ENCODE results near the gene BEST2.

The BEST2 gene

DNA sequence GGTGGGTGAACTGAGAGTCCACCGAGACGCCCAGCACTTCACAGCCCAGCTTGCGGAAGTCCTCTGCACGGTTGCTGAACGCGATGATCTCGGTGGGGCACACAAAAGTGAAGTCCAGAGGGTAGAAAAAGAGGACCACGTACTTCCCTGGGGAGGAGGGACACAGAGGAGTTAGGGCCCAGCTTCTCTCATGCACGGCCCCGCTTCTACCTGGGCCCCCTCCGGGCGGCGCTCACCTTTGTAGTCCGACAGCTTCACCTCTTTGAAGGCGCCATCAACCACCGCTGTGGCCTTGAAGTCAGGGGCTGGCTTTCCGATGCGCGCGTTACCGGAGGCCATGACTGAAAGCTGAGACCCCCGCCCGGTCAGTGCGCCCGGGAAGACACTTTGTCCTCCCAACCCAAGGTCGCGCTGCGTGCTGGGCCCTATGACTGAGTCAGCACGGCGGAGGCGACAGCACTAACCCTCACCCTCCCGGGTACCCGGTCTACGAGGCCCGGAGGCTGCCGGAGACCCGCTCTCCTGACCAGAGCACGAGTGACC, 49.4 kb downstream of the BEST2 start:
- DNase-seq (ENCODE audit: low read depth): no peak

DNA sequence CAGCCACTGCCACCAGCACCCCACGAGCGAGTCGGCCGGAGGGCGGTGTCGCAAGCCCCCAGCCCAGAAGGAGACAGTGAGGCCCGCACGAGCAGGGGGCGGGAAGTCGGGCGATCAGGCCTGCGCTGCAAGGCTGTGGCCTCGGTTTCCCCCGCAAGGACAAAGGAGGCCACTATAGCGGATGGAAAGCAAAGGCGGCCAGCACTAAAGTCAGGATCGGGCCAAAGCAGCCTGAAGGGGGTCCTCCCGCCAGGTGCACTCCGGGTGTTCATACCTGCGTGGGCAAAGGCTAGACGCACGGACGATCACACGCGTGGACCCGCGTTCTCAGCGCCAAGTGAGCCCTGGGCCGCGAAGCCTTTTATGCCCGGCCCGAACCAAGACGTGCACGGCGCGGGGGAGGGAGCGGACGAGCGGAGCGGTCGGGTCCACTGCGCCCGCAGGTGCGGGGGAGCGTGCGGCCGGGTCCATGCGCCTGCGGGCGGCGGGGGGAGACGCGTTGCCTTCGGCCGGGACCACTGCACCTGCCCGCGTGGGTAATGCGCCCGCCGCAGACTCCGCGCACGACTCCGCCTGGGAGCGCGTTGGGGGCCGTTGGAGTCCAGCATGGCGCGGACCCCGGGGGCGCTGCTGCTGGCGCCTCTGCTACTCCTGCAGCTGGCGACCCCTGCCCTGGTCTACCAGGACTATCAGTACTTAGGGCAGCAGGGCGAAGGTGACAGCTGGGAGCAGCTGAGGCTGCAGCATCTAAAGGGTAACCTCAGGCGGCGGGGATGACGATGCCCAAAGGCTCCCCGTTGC, 50.1 kb downstream of the BEST2 start, which contains the start of the genes PRDX2 and THSD8:
TSS of gene PRDX2 (minus strand) at position 335 of the 801 bp plus-strand sequence. CDS start 539 bp downstream, outside the sequence.
TSS of gene THSD8 (plus strand) at position 604 of the 801 bp plus-strand sequence. CDS start at position 607, 3 bp downstream.
- no peak for DNase-seq (ENCODE audit: low read depth)

DNA sequence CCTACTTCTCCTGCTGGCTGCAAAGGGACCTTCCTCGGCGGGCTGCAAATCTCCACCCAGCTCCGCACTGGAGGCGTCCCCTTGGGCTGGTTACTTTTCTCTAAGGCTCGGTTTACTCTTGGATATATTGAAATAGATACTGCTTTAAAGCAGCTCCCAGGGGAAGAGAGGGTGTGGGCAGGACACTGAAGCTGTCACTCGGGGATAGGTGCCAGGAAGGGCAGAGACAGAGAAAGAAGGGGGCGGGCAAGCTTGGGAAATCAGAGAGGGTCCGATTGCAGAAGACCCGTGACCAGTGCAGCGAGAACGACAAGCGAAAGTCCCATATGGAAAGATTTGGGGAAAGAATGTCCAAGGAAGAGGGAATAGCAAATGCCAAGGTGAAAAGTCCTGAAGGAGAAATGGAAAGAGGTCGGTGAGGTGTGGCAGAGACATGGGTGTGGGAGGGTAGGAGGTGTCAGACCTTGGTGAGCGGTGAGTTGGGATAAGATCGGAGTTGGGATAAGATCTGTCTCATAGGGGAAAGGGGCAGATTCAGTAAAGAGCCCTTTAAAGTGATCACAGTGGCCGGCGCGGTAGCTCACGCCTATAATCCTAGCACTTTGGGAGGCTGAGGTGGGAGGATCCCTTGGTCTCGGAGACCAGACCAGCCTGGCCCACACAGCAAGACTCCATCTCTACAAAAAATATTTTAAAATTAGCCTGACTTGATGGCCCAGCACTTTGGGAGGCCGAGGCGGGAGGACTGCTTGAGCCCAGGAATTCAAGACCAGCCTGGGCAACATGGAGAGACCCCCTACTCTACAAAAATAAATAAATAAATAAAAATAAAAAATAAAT, 50.9 kb downstream of the BEST2 start:
- no peak for DNase-seq (ENCODE audit: low read depth)

DNA sequence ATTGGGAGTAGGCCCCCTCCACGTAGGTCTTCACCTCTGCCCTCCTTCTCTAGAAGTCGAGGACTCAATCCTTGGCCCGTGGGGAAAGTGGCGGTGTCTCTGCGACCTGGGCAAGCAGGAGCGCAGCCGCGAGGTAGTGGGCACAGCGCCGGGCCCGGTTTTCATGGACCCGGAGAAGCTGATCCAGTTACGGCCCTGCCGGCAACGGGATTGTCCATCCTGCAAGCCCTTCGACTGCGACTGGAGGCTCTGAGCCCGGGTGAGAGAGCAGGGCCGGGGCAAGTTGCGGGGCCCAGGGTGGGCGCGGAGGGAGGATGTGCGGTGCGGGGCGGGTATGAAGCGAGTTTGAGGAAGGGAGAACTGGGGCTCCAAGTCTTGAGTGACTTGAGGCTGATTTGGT, 52.5 kb downstream of the BEST2 start:
- no peak for DNase-seq (ENCODE audit: low read depth)

DNA sequence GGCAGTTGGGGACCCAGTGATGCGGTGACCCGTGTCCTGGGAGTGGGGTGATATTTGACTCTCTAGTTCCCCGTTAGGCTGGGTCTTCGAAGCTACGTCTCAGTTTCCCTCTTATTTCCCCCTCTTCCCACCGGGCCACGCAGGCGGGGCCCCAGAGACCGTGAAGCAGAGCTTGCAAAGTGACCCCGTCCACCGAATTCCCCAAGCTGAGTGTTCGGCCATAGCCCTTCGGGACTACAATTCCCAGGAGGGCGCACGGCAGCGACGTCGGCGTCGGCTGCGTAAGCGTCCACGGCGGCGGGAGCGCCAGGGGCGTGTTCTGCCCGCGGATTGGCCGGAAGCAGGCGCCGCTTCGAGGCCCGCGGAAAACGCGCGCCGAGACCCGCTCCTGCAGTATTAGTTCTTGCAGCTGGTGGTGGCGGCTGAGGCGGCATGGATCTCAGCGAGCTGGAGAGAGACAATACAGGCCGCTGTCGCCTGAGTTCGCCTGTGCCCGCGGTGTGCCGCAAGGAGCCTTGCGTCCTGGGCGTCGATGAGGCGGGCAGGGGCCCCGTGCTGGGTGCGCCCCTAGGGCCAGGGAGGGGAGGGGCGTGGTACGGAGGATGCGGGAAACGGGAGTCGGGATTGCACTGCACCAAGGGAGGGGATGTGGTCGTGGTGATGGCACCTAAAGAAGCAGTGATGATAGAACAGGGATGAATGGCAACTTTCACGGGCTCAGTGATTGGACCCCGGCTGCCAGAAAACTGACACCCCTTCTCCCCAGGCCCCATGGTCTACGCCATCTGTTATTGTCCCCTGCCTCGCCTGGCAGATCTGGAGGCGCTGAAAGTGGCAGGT, 54.9 kb downstream of the BEST2 start, which contains the start of gene RNASEH2A:
TSS of gene RNASEH2A (plus strand) at position 343 of the 840 bp plus-strand sequence. CDS start at position 433, 90 bp downstream.
- no peak for DNase-seq (ENCODE audit: low read depth)

All from stimulated activated CD8-positive, alpha-beta memory T cell treated with anti-CD3 and anti-CD28 coated beads, Interleukin-7, amount 100 ng/mL, for 24 hours (primary cell).